Common myeloid progenitor, CD34-positive (primary cell): Measurements from ENCODE around the gene PER2.

Source experiments
- CTCF ChIA-PET: fragments of 350-600 bp; sonication (Branson Sonifier 250); formaldehyde crosslinking; loops from one replicate; lab custom pipeline; 2021; ENCODE audit warnings: antibody characterized with exemption; lab: Charles Lee
- POLR2A ChIA-PET: fragments of 350-600 bp; sonication (Branson Sonifier 250); formaldehyde crosslinking; loops from one replicate; lab custom pipeline; 2021; ENCODE audit warnings: antibody characterized with exemption; lab: Charles Lee
- DNase-seq, 3 donors: peaks; one replicate each; pipeline versions ENCODE4 v3.0.0 to v3.0.0-alpha.2; 2013
- H3K27ac ChIP-seq, 2 experiments: 1 replicate in 1 of 2; 2 replicates in 1 of 2; pipeline ENCODE4 v1.7.0; 2013; ENCODE audit warnings: inconsistent platforms in 2 of 2, low read length in 2 of 2, mild to moderate bottlenecking in 2 of 2, low read depth in 1 of 2, moderate library complexity in 1 of 2; ENCODE audit not compliant: severe bottlenecking in 2 of 2, insufficient read depth in 1 of 2, poor library complexity in 1 of 2
- H3K27me3 ChIP-seq, 5 experiments: replicated peaks in 2 of 5; 1 replicate in 3 of 5; 2 replicates in 2 of 5; pipeline versions ENCODE4 v1.6.1 to v1.7.0; 2013; ENCODE audit warnings: low read length in 4 of 5, mild to moderate bottlenecking in 2 of 5, moderate library complexity in 2 of 5, inconsistent platforms in 1 of 5; ENCODE audit not compliant: insufficient read depth in 5 of 5, control insufficient read depth in 4 of 5
- H3K36me3 ChIP-seq, 4 experiments: 1 replicate in 2 of 4; 2 replicates in 2 of 4; pipeline versions ENCODE4 v1.6.1 to v1.7.0; 2013; ENCODE audit warnings: low read length in 3 of 4, control low read depth in 1 of 4, mild to moderate bottlenecking in 1 of 4; ENCODE audit not compliant: control insufficient read depth in 4 of 4, insufficient read depth in 4 of 4
- H3K4me1 ChIP-seq, 4 experiments: 1 replicate in 3 of 4; 2 replicates in 1 of 4; pipeline versions ENCODE4 v1.6.1 to v1.7.1; 2013; ENCODE audit warnings: low read length in 3 of 4, mild to moderate bottlenecking in 3 of 4, control low read depth in 1 of 4, inconsistent platforms in 1 of 4, moderate library complexity in 1 of 4; ENCODE audit not compliant: control insufficient read depth in 4 of 4, insufficient read depth in 4 of 4; ENCODE audit errors: control extremely low read depth in 1 of 4
- H3K4me3 ChIP-seq, 7 experiments: 1 replicate in 4 of 7; 2 replicates in 3 of 7; pipeline versions ENCODE4 v1.5.1 to v1.7.0; 2013; ENCODE audit warnings: mild to moderate bottlenecking in 7 of 7, low read length in 6 of 7, moderate library complexity in 6 of 7, inconsistent platforms in 2 of 7, low read depth in 2 of 7, control low read depth in 1 of 7; ENCODE audit not compliant: insufficient read depth in 4 of 7, control insufficient read depth in 1 of 7; ENCODE audit errors: extremely low read depth in 1 of 7
- H3K9me3 ChIP-seq, 5 experiments: 1 replicate in 4 of 5; 2 replicates in 1 of 5; pipeline versions ENCODE4 v1.6.1 to v1.7.1; 2013; ENCODE audit warnings: low read length in 4 of 5, mild to moderate bottlenecking in 2 of 5, inconsistent platforms in 1 of 5, low read depth in 1 of 5, moderate library complexity in 1 of 5; ENCODE audit not compliant: control insufficient read depth in 4 of 5, insufficient read depth in 2 of 5; ENCODE audit errors: control extremely low read depth in 1 of 5
- WGBS: methylation state at CpG from one replicate; pipeline ENCODE4 v1.1.5; 2013; ENCODE audit not compliant: insufficient coverage; 5-methylcytosine and 5-hydroxymethylcytosine counted together

Gene PER2

DNA sequence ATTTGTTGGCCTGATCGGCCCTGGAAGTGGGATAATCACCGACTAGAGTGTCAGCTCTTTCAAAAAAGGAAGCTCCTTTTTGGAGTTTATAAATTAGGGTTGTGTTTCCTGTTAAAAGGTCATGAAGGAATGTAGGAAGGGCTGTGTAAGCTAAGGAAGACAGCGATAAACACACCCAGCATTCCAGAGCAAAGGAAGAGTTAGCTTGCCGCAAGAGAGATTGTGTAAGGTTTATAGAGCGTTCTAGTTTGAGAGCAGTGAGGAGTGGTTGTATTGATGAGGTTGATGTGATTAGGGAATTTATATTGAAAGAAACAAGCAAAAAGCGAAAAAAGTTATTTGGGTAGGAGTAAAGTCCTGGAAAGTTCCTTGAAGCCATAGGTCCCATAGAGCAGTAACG lies 81.4 kb downstream of the PER2 start:
- H3K4me1 ChIP-seq: peaks cover 7 to 15% (median 15%) of the 10 kb centered on the region in 4 experiments
- H3K9me3 ChIP-seq: no peaks in the 10 kb centered on the region
- H3K4me3 ChIP-seq: no peak overlapping the region
- H3K36me3 ChIP-seq: no peaks in the 10 kb centered on the region
- WGBS: 94% methylated on average over 7 of the region's 7 CpGs
- CTCF ChIA-PET: no interaction called here
- H3K27me3 ChIP-seq: peaks cover 0 to 9% (median 5%) of the 10 kb centered on the region in 5 experiments
- POLR2A ChIA-PET: no interaction called here
- DNase-seq: no peak
- H3K27ac ChIP-seq: no peak overlapping the region

DNA sequence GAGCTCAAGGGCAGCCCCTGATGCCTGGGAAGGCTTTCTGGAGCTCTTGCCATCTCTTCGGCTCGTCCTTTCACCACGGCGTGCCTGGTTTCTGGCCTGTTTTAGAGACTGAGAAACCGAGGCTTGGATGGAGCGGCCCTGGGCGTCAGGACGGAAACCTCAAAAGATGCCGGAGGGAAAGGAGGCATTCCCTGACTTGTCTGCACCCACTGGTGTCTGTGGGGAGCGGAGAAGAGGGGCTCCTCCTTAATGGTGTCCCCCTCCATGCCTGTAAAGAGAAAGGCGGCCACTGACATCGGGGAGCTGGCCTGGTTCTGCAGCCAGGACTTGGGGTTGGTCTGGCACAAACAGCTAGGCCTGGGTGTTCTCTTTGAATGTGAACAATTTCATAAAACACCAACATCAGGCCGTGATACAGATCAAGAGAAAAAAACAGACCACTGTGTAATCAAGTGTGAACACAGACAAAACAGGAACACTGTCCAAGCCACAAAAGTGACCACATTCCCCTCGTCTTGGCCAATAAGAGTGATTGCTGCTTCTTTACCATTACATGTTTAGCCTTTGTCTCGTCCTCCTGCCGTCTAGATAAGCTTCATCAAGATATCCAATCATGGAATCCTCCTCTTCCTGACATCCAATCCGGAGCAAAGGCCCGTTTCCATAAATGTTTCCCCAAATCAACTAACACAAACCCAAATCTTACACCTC lies 84.3 kb downstream of the PER2 start:
- DNase-seq: peak; percentile 55 to 77 (median 64)
- peak overlapping the region in 6 of 7 experiments; percentile 24 to 87 (median 64) for H3K4me3 ChIP-seq
- no peaks in the 10 kb centered on the region for H3K36me3 ChIP-seq
- peaks cover 7 to 32% (median 25%) of the 10 kb centered on the region in 4 experiments for H3K4me1 ChIP-seq
- H3K9me3 ChIP-seq: no peaks in the 10 kb centered on the region
- peak overlapping the region; percentile 50 to 76 for H3K27ac ChIP-seq
- ChIA-PET POLR2A (interaction anchor here (0.5 to 0.7 kb wide), 2 partner anchors 8 to 18 kb away, joined by 3 read pairs; no protein-coding TSS in a partner anchor), CTCF (no interaction called here)
- 60% methylated on average over 13 of the region's 18 CpGs for WGBS
- H3K27me3 ChIP-seq: peaks cover 0 to 5% (median 3%) of the 10 kb centered on the region in 5 experiments

DNA sequence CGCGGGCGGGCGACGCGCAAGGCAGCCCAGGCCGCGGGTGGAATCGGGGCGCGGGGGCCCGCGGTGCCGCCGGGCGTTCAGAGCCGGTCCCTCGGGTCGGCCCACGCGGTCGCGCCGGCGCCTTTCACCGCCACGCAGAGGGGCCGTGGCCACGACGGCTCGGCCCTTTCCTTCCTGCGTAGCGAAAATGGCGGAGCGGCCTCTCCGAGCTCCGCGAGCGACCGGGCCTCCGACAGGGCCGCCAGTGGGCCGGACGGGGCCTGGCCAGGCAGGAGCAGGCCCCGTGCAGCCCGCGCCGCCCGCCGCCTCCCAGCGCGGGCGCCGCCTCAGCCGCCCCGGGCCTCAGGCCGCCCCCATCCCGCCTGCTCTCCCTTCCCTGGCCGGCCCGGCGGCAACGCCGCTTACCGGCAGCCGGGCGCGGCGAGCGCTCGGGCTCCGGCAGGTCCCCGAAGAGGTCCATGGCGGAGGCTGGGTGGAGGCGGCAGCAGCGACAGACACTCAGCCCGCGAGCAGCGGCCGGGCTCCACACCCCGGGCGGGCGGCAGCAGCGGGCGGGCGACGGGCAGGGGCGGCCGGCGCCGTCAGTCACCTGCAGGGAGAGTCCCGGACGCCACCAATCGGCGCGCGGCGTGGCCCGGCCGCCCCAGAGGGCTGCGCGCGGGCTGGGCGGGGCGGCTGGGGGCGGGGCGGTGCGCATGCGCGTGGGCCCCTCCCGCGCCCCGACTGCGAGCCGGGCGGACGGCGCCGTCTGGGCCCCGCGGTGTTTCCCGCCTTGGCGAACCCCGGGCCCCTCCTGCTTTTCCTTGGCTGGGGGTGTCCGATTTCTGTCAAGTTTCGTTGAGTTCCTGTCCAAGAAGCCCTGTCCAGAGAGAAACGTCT lies 85.1 kb downstream of the PER2 start, which contains the start of gene ILKAP:
Gene ILKAP, minus strand, starts transcription at position 602 of the 879 bp plus-strand sequence. Its CDS starts 142 bp downstream, at position 460.
- H3K4me1 ChIP-seq: peaks cover 7 to 32% (median 25%) of the 10 kb centered on the region in 4 experiments
- H3K27me3 ChIP-seq: peaks cover 0 to 5% (median 1%) of the 10 kb centered on the region in 5 experiments
- peak within 1 kb of the TSS; percentile 68 to 89 (median 81) for H3K4me3 ChIP-seq
- CTCF ChIA-PET: interaction anchor here (1.2 to 1.6 kb wide), 3 partner anchors 15 to 28 kb away, joined by 3 to 4 read pairs (median 4); no protein-coding TSS in a partner anchor
- no peaks in the 10 kb centered on the region for H3K9me3 ChIP-seq
- H3K27ac ChIP-seq: peak within 1 kb of the TSS; percentile 70 to 88
- peak; percentile 79 to 89 (median 88) for DNase-seq
- H3K36me3 ChIP-seq: no peaks in the 10 kb centered on the region
- WGBS: under 1% methylated on average over 86 of the region's 126 CpGs
- POLR2A ChIA-PET: interaction anchor here (0.5 to 0.7 kb wide), 2 partner anchors 9 to 19 kb away, joined by 3 read pairs; no protein-coding TSS in a partner anchor

DNA sequence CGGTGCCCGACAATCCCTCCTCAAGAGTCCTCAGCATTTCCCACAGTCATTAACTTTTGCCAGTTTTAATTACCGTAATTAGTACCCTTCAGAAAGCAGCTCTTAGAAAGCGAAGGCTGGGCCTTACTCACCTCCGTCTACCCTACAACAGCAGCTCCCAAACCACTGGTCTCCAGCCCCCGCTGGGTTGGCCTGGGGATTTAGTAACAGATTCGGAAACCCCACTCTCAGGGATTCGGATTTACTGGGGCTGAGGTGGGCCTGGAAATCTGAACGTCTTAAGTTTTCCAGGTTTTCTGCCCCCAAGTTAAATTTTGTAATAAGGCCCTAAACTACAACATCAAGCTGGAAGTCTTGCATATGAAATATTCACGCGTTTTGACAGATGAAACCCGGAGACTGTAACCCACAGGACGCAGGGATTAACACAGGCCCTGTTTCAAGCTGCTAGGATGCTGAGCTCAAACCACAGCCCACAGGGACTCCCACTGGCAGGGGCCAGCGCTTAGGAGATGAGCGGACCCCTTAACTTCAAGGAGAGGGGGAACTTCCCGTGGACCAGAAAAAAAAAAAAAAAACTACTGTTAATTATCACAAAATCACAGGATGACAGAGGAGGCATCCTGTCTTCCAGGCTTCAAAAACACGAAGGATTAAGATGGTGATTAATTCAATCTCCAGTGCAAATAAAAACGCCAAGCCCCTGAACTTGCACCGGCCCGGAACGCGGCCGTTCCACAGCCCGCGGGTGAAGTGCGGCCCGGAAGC lies 85.9 kb downstream of the PER2 start:
- Histone ChIP-seq H3K36me3 (no peaks in the 10 kb centered on the region), H3K4me3 (peak overlapping the region; percentile 68 to 89 (median 81)), H3K4me1 (peaks cover 7 to 32% (median 25%) of the 10 kb centered on the region in 4 experiments), H3K27me3 (peaks cover 0 to 2% (median 0%) of the 10 kb centered on the region in 5 experiments), H3K27ac (peak overlapping the region; percentile 70 to 88), H3K9me3 (no peaks in the 10 kb centered on the region)
- WGBS: 23% methylated on average over 25 of the region's 27 CpGs
- DNase-seq: peak; percentile 15 to 75 (median 75)
- POLR2A ChIA-PET: interaction anchor here (0.9 kb wide), 1 partner anchor 25 kb away, joined by 3 read pairs; no protein-coding TSS in a partner anchor
- CTCF ChIA-PET: interaction anchor here (1.2 to 1.6 kb wide), 3 partner anchors 15 to 27 kb away, joined by 3 to 4 read pairs (median 4); no protein-coding TSS in a partner anchor
